Subcutaneous abdominal adipose tissue (tissue), 5 donors: ENCODE results near the gene CDH3.

Experiments
- H3K27ac ChIP-seq: one replicate; pipeline ENCODE4 v1.7.0; 2013; ENCODE audit warnings: low read depth, mild to moderate bottlenecking, inconsistent platforms, low read length, moderate library complexity
- H3K27me3 ChIP-seq, 5 donors: one replicate each; pipeline ENCODE4 v1.7.0; 2013; ENCODE audit warnings: low read length in 5 of 5, inconsistent platforms in 1 of 5; ENCODE audit not compliant: control insufficient read depth in 5 of 5, insufficient read depth in 4 of 5
- H3K36me3 ChIP-seq, 5 donors: one replicate each; pipeline ENCODE4 v1.7.0; 2013; ENCODE audit warnings: low read length in 5 of 5; ENCODE audit not compliant: control insufficient read depth in 5 of 5, insufficient read depth in 5 of 5
- H3K4me1 ChIP-seq, 5 donors: one replicate each; pipeline ENCODE4 v1.7.0; 2013; ENCODE audit warnings: low read length in 5 of 5, mild to moderate bottlenecking in 3 of 5, moderate library complexity in 1 of 5; ENCODE audit not compliant: control insufficient read depth in 5 of 5, insufficient read depth in 5 of 5
- H3K4me3 ChIP-seq, 5 donors: one replicate each; pipeline ENCODE4 v1.7.0; 2013; ENCODE audit warnings: low read length in 5 of 5, low read depth in 1 of 5
- H3K9ac ChIP-seq, 5 donors: one replicate each; pipeline ENCODE4 v1.7.0; 2013; ENCODE audit warnings: low read length in 5 of 5, mild to moderate bottlenecking in 4 of 5, moderate library complexity in 3 of 5
- H3K9me3 ChIP-seq, 5 donors: one replicate each; pipeline ENCODE4 v1.7.0; 2013; ENCODE audit warnings: low read length in 5 of 5; ENCODE audit not compliant: control insufficient read depth in 5 of 5
- donor health status: healthy.
- donor health status: healthy.
- donor health status: healthy.
- donor health status: healthy.
- donor health status: healthy.

CDH3 gene

DNA sequence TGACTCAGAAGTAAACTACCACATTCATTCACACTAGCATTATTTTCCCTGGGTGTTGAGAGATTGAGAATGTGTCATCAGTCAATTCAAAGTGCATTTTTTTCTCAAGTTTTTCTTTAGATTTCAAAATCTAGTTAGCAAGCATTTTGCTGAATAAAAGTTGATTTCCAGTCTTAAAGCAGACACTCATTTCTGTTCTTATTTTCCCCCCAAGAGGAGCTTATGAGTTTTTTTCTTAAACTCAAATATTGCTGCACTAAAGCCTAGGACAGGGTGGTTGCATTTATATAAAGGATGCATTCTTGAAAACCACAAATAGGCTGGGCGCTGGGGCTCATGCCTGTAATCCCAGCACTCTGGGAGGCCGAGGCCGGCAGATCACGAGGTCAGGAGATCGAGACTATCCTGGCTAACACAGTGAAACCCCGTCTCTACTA, 15.3 kb downstream of the CDH3 start:
- Histone ChIP-seq H3K9ac (no peak overlapping the region), H3K4me3 (no peak overlapping the region), H3K36me3 (no peaks in the 10 kb centered on the region), H3K9me3 (no peaks in the 10 kb centered on the region), H3K4me1 (no peaks in the 10 kb centered on the region), H3K27me3 (peaks cover 5 to 23% (median 11%) of the 10 kb centered on the region in 5 donors), H3K27ac (no peak overlapping the region)

- Histone ChIP-seq H3K4me1 (no peaks in the 10 kb centered on the region), H3K27me3 (peaks cover 5 to 14% (median 7%) of the 10 kb centered on the region in 5 donors), H3K4me3 (no peak overlapping the region), H3K36me3 (no peaks in the 10 kb centered on the region), H3K9ac (no peak overlapping the region), H3K27ac (no peak overlapping the region), H3K9me3 (no peaks in the 10 kb centered on the region)
Observed at GRCh38 chr16:68662035-68662434, 16.9 kb downstream of the CDH3 start.

- no peaks in the 10 kb centered on the region for H3K4me1 ChIP-seq
- H3K9ac ChIP-seq, result no peak overlapping the region
- H3K9me3 ChIP-seq, result no peaks in the 10 kb centered on the region
- H3K36me3 ChIP-seq, result no peaks in the 10 kb centered on the region
- peaks cover 0 to 6% (median 2%) of the 10 kb centered on the region in 5 donors for H3K27me3 ChIP-seq
- H3K27ac ChIP-seq, result no peak overlapping the region
- H3K4me3 ChIP-seq, result no peak overlapping the region
Observed at GRCh38 chr16:68664297-68664696, 19.2 kb downstream of the CDH3 start.

DNA sequence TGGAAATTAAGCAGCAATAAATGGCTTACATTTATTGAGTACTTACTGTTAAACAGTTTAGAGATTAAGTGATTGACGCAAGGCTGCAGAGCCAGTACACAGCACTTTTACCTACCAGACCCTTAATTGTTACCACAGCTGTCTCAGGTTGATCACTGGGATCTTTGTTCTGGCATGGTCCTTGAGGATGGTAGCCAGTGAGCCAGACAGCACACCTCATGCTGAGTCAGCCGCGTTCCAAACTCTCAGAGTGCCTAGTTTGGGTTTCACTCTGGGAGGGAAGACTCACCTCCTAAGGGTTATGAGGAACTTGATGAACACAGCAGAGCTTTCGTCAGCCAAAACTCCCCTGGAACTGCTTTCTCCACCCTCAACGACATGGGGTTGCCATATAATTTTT, 20.4 kb downstream of the CDH3 start:
- Histone ChIP-seq H3K4me3 (no peak overlapping the region), H3K9me3 (no peaks in the 10 kb centered on the region), H3K4me1 (no peaks in the 10 kb centered on the region), H3K27me3 (peaks cover 0 to 6% (median 2%) of the 10 kb centered on the region in 5 donors), H3K9ac (no peak overlapping the region), H3K36me3 (no peaks in the 10 kb centered on the region), H3K27ac (no peak overlapping the region)

GRCh38 chr16:68668266-68668665, 23.2 kb downstream of the CDH3 start:
- Histone ChIP-seq H3K9ac (no peak overlapping the region), H3K36me3 (no peaks in the 10 kb centered on the region), H3K27me3 (peaks cover 0 to 3% (median 0%) of the 10 kb centered on the region in 5 donors), H3K4me3 (no peak overlapping the region), H3K9me3 (no peaks in the 10 kb centered on the region), H3K4me1 (no peaks in the 10 kb centered on the region), H3K27ac (no peak overlapping the region)

- Histone ChIP-seq H3K9ac (no peak overlapping the region), H3K4me1 (no peaks in the 10 kb centered on the region), H3K27me3 (peaks cover 0 to 3% (median 0%) of the 10 kb centered on the region in 5 donors), H3K4me3 (no peak overlapping the region), H3K9me3 (no peaks in the 10 kb centered on the region), H3K27ac (no peak overlapping the region), H3K36me3 (no peaks in the 10 kb centered on the region)
Observed at GRCh38 chr16:68676113-68676860, 31.2 kb downstream of the CDH3 start.

DNA sequence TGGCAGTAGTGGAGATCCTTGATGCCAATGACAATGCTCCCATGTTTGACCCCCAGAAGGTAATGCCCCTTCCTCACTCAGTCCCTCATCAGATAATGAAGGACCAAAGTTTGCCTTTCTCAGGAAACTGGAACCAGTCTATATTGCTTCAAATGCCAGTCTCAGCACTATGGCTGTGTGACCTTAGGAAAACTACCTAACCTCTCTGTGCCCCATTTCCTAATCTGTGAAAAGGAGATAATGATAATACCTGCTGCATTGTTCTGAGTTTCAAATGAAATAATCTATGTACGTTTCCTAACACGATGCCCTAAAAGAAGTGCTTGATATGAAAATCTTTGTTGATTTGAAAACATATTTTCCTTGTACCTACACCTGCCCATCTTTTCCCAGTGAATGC, 35.9 kb downstream of the CDH3 start:
- H3K9me3 ChIP-seq, result no peaks in the 10 kb centered on the region
- no peak overlapping the region for H3K27ac ChIP-seq
- H3K36me3 ChIP-seq, result no peaks in the 10 kb centered on the region
- no peak overlapping the region for H3K4me3 ChIP-seq
- no peak overlapping the region for H3K9ac ChIP-seq
- peaks cover 0 to 3% (median 0%) of the 10 kb centered on the region in 5 donors for H3K27me3 ChIP-seq
- H3K4me1 ChIP-seq, result no peaks in the 10 kb centered on the region

- Histone ChIP-seq H3K4me3 (no peak overlapping the region), H3K4me1 (no peaks in the 10 kb centered on the region), H3K36me3 (no peaks in the 10 kb centered on the region), H3K27me3 (no peaks in the 10 kb centered on the region), H3K9ac (no peak overlapping the region), H3K9me3 (no peaks in the 10 kb centered on the region), H3K27ac (no peak overlapping the region)
Observed at GRCh38 chr16:68685685-68686478, 40.8 kb downstream of the CDH3 start.

- no peaks in the 10 kb centered on the region for H3K9me3 ChIP-seq
- no peaks in the 10 kb centered on the region for H3K36me3 ChIP-seq
Observed at GRCh38 chr16:68686905-68687304, 41.8 kb downstream of the CDH3 start.

DNA sequence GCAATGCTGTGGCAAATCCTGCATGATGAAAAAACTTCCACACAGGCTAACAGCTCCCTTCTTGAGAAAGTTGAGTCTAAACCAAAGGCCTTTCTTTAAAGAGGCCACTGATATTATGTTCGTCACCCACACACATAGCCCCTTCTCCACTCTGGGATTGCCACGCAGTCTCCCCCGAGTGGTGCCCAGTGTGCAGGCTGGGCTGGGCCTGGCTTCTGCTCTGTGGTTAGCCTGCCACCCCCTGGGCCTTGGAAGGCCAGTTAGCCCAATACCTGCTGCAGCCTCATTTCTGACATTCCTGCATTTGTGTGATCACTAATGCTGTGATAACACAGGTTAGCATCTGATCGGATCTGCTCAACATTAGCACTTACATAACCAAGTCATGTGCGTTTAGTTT, 44.8 kb downstream of the CDH3 start:
- H3K36me3 ChIP-seq, result no peaks in the 10 kb centered on the region
- no peak overlapping the region for H3K27ac ChIP-seq
- no peak overlapping the region for H3K4me3 ChIP-seq
- H3K4me1 ChIP-seq, result no peaks in the 10 kb centered on the region
- H3K9me3 ChIP-seq, result no peaks in the 10 kb centered on the region
- no peak overlapping the region for H3K9ac ChIP-seq
- peaks cover 0 to 3% (median 0%) of the 10 kb centered on the region in 5 donors for H3K27me3 ChIP-seq

More at GRCh38 chr16:68686905-68687304, 41.8 kb downstream of the CDH3 start:
- H3K4me1 ChIP-seq, result no peaks in the 10 kb centered on the region
- H3K9ac ChIP-seq, result no peak overlapping the region
- no peak overlapping the region for H3K4me3 ChIP-seq
- H3K27ac ChIP-seq, result no peak overlapping the region
- no peaks in the 10 kb centered on the region for H3K27me3 ChIP-seq
